ENCODE measurements around the gene MEIS2. TPM values are rescaled to one million over a fixed set of nuclear protein-coding genes. Genes with fewer than 3 reads are reported as not detected.

Gene MEIS2
- total RNA-seq, 4 donors from 2014 or later: 9.0 to 18.5 (median 16.3) TPM

- H3K4me1 ChIP-seq: peaks cover 40% of the 10 kb centered on the region
- H3K9me3 ChIP-seq: no peaks in the 10 kb centered on the region
- TF ChIP-seq POLR2AphosphoS5 (IDR thresholded peaks at IDR 0.05) (no peak), EP300 (IDR thresholded peaks at IDR 0.05) (no peak), CTCF (IDR thresholded peaks at IDR 0.05) (no peak), POLR2A (IDR thresholded peaks at IDR 0.05) (no peak)
- H3K4me3 ChIP-seq: peak overlapping the region; percentile 76
- 2% methylated on average over 21 of the region's 21 CpGs for WGBS
- no peak for DNase-seq (ENCODE audit: low spot score in 2 of 2)
- H3K27ac ChIP-seq: peak overlapping the region; percentile 92
- no peaks in the 10 kb centered on the region for H3K36me3 ChIP-seq
- peaks cover 21% of the 10 kb centered on the region for H3K27me3 ChIP-seq
These were observed 835 bp downstream of the MEIS2 start for GRCh38 chr15:37099319-37100108.

- peak overlapping the region; percentile 76 for H3K4me3 ChIP-seq
- no peaks in the 10 kb centered on the region for H3K36me3 ChIP-seq
- H3K9me3 ChIP-seq: no peaks in the 10 kb centered on the region
- peaks cover 13% of the 10 kb centered on the region for H3K27me3 ChIP-seq
- peak in 1 of 2 donors; percentile 65 for DNase-seq (ENCODE audit: low spot score in 2 of 2)
- WGBS: under 1% methylated on average over 58 of the region's 75 CpGs
- peaks cover 44% of the 10 kb centered on the region for H3K4me1 ChIP-seq
- TF ChIP-seq CTCF (IDR thresholded peaks at IDR 0.05): no peak
- TF ChIP-seq EP300 (IDR thresholded peaks at IDR 0.05): no peak
- no peak for TF ChIP-seq POLR2A (IDR thresholded peaks at IDR 0.05)
- TF ChIP-seq POLR2AphosphoS5 (IDR thresholded peaks at IDR 0.05): no peak
- peak overlapping the region; percentile 92 for H3K27ac ChIP-seq
These were observed 1.7 kb downstream of the MEIS2 start for GRCh38 chr15:37098468-37099318.

DNA sequence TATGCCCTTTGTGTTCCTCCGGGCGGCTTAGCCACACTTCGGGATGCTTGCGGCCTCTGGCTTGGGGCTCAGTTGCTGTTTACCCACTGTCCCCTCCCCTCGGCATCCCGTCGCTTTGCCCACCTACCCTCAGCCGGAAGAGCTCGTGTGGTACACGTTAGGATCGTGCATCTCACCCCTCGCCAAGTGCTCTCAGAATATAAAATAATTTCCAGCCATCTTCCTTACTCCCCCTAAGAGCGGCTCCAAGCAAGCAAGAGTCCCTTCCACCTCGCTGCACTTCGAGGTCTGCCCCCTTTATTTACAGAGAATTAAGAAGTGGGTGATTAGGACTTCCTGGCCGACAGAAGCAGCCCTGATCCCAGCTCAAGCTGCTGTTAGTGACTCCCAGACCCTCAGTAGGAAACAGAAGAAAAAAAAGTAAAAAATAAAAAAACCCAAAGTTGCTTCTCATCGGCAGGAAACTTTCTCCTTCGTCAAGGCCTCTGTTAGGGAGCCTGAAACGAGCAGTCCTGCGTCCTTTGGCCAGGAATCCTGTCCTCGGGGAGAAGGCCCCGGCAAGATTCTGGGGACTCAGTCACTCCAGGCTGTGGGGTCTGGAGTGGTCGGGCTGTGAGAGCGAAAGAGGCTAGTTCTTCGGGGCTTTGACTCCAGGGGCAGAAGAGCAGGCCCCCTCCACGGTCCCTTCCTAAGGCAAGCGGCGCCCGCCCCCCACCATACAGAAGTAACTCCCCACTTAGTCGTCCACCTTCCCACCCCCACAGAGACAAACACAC is 3.0 kb downstream of the MEIS2 start:
- Histone ChIP-seq H3K36me3 (no peaks in the 10 kb centered on the region), H3K9me3 (no peaks in the 10 kb centered on the region), H3K27me3 (peaks cover 6% of the 10 kb centered on the region), H3K4me3 (peak overlapping the region; percentile 76), H3K27ac (peak overlapping the region; percentile 92), H3K4me1 (peaks cover 41% of the 10 kb centered on the region)
- no peak for TF ChIP-seq POLR2AphosphoS5 (IDR thresholded peaks at IDR 0.05)
- TF ChIP-seq EP300 (IDR thresholded peaks at IDR 0.05): no peak
- no peak for TF ChIP-seq CTCF (IDR thresholded peaks at IDR 0.05)
- TF ChIP-seq POLR2A (IDR thresholded peaks at IDR 0.05): no peak
- WGBS: 22% methylated on average over 29 of the region's 30 CpGs
- DNase-seq (ENCODE audit: low spot score in 2 of 2): no peak

DNA sequence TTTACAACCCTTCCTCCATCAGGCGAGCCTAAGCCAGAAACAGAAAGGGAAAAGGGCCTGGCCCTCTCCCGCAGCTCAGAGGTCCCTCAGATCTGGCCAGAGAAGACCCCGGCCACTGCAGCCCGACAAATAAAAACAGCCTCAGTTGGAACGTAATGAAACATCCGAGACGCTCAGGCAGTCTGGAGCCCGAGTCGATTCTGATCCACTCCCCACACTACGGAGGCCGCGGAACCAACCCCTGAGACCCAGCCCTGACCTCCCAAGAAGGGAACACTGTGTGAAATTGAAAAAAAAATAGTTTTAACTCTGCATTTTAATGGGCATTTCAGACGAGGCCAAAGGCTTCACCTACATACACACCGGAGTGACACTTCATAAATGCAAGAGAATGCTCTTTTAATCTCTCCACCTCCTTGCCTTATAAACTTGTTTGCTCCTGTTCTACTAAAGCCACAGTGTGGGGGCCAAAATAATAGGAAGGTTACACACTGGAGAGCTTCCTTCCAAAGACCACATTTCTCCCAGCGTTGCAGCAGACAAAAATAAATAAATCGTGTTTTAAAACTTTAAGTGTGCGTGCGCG is 3.7 kb downstream of the MEIS2 start:
- TF ChIP-seq CTCF (IDR thresholded peaks at IDR 0.05) (no peak), EP300 (IDR thresholded peaks at IDR 0.05) (no peak), POLR2A (IDR thresholded peaks at IDR 0.05) (no peak), POLR2AphosphoS5 (IDR thresholded peaks at IDR 0.05) (no peak)
- Histone ChIP-seq H3K27me3 (peaks cover 4% of the 10 kb centered on the region), H3K27ac (peak overlapping the region; percentile 92), H3K9me3 (no peaks in the 10 kb centered on the region), H3K4me1 (peaks cover 34% of the 10 kb centered on the region), H3K36me3 (no peaks in the 10 kb centered on the region), H3K4me3 (peak overlapping the region; percentile 76)
- WGBS: 29% methylated on average over 19 of the region's 19 CpGs
- no peak for DNase-seq (ENCODE audit: low spot score in 2 of 2)

Data from suprapubic skin (tissue), 4 donors.